HCT116 (cell line): ENCODE results near the gene UBASH3B. TPM values are rescaled to one million over a fixed set of nuclear protein-coding genes. Genes with fewer than 3 reads are reported as not detected.

Experiments used
- ATAC-seq: fragments of 200-7000 bp; cut with Tn5 transposase; 2 replicates; pipeline ENCODE4 v1.9.1; 2020; ENCODE audit warnings: mild to moderate bottlenecking, moderate library complexity
- BruUV-seq: library from RNA; stranded (reverse); fragments of 400-500 nt; replicated peaks from 2 replicates; lab custom pipeline; 2021; lab: Mats Ljungman, UMichigan
- CTCF ChIA-PET: fragments of 300-600 bp; sonication (Branson Sonifier 250); formaldehyde crosslinking; loops from one replicate; lab custom pipeline; 2021; ENCODE audit warnings: antibody characterized with exemption; lab: Charles Lee
- POLR2A ChIA-PET: fragments of 300-600, 350-600 bp; sonication (Branson Sonifier 250); formaldehyde crosslinking; loops from one replicate; lab custom pipeline; 2021; ENCODE audit warnings: antibody characterized with exemption; lab: Charles Lee
- RAD21 ChIA-PET, 2 experiments: fragments of 300-600 bp; sonication (Branson Sonifier 250); formaldehyde crosslinking; loops; one replicate each; lab custom pipeline; 2023; ENCODE audit warnings: low total read pairs in 2 of 2; ENCODE audit not compliant: uncharacterized antibody in 2 of 2, unreplicated experiment in 2 of 2, low non-redundant PET in 1 of 2; lab: Charles Lee
- DNase-seq: peaks from one replicate; pipeline ENCODE4 v3.0.0-alpha.2; 2010; ENCODE audit warnings: low read depth, low spot score
- H2AFZ ChIP-seq: fragments of 200-600 bp; shearing (Covaris generic), sonication (generic); 2 replicates; pipeline ENCODE4 v1.6.1; 2017; ENCODE audit warnings: low read depth, mixed run types, mixed read lengths, antibody characterized with exemption, low read length; ENCODE audit not compliant: poor library complexity, severe bottlenecking
- H3K27ac ChIP-seq: 2 replicates; pipeline ENCODE4 v1.5.1; 2012; ENCODE audit warnings: low read depth, low read length
- H3K27me3 ChIP-seq: fragments of 200-600 bp; sonication (generic); 2 replicates; pipeline ENCODE4 v1.6.1; 2016; ENCODE audit warnings: mixed run types, low read length, mixed read lengths; ENCODE audit not compliant: insufficient read depth
- H3K36me3 ChIP-seq, 2 experiments: fragments of 200-500 bp in 1 of 2; fragments of 200-600 bp in 1 of 2; sonication (Bioruptor generic) in 1 of 2; sonication (generic) in 1 of 2; 2 replicates each; pipeline versions ENCODE4 v1.5.1 to v1.6.1; 2014 to 2016; ENCODE audit warnings: low read length in 2 of 2, inconsistent platforms in 1 of 2, mixed read lengths in 1 of 2, mixed run types in 1 of 2; ENCODE audit not compliant: insufficient read depth in 2 of 2, control insufficient read depth in 1 of 2
- H3K4me1 ChIP-seq, 2 experiments: fragments of 200-600 bp in 1 of 2; sonication (generic) in 1 of 2; 2 replicates each; pipeline versions ENCODE4 v1.5.1 to v1.6.1; 2012 to 2017; ENCODE audit warnings: low read length in 2 of 2, inconsistent platforms in 1 of 2, mild to moderate bottlenecking in 1 of 2, mixed read lengths in 1 of 2, mixed run types in 1 of 2, moderate library complexity in 1 of 2; ENCODE audit not compliant: insufficient read depth in 2 of 2, control insufficient read depth in 1 of 2
- H3K4me2 ChIP-seq: fragments of 200-600 bp; sonication (generic); 2 replicates; pipeline ENCODE4 v1.6.1; 2017; ENCODE audit warnings: mixed run types, low read length, mixed read lengths
- H3K4me3 ChIP-seq, 2 experiments: fragments of 200-600 bp in 1 of 2; sonication (generic) in 1 of 2; replicated peaks in 1 of 2; 2 replicates each; pipeline ENCODE4 v1.5.1; 2011 to 2016; ENCODE audit warnings: low read length in 2 of 2, control low read depth in 1 of 2, low read depth in 1 of 2, mild to moderate bottlenecking in 1 of 2, mixed read lengths in 1 of 2, mixed run types in 1 of 2
- H3K79me2 ChIP-seq: fragments of 200-600 bp; sonication (generic); 2 replicates; pipeline ENCODE4 v1.6.1; 2017; ENCODE audit warnings: mild to moderate bottlenecking, mixed run types, low read length, moderate library complexity, mixed read lengths; ENCODE audit not compliant: insufficient read depth
- H3K9ac ChIP-seq: fragments of 200-600 bp; sonication (generic); 2 replicates; pipeline ENCODE4 v1.6.1; 2016; ENCODE audit warnings: low read length, mixed read lengths
- H3K9me2 ChIP-seq: fragments of 200-600 bp; sonication (generic), shearing (Covaris generic); 2 replicates; pipeline ENCODE4 v1.6.1; 2017; ENCODE audit warnings: mixed run types, mild to moderate bottlenecking, moderate library complexity; ENCODE audit not compliant: insufficient read depth
- H3K9me3 ChIP-seq, 2 experiments: fragments of 200-500 bp in 1 of 2; fragments of 200-600 bp in 1 of 2; sonication (Bioruptor generic) in 1 of 2; sonication (generic) in 1 of 2; 2 replicates each; pipeline ENCODE4 v1.6.1; 2014 to 2017; ENCODE audit warnings: low read length in 2 of 2, mixed read lengths in 2 of 2, inconsistent platforms in 1 of 2, low read depth in 1 of 2, mild to moderate bottlenecking in 1 of 2, mixed run types in 1 of 2, moderate library complexity in 1 of 2; ENCODE audit not compliant: control insufficient read depth in 1 of 2, insufficient read depth in 1 of 2
- H4K20me1 ChIP-seq: fragments of 200-600 bp; sonication (generic), shearing (Covaris generic); 2 replicates; pipeline ENCODE4 v1.6.1; 2017; ENCODE audit warnings: mixed run types, mild to moderate bottlenecking, moderate library complexity; ENCODE audit not compliant: insufficient read depth
- EGR1 ChIP-seq: IDR thresholded peaks from 2 replicates; pipeline ENCODE4 v1.6.1; 2012; ENCODE audit warnings: low read depth
- ELF1 ChIP-seq: IDR thresholded peaks from 2 replicates; pipeline ENCODE4 v1.6.1; 2012; ENCODE audit warnings: low read depth, borderline replicate concordance
- EZH2 ChIP-seq: fragments of 200-600 bp; sonication (generic); IDR thresholded peaks from 2 replicates; pipeline ENCODE4 v1.6.1; 2017; ENCODE audit warnings: antibody characterized with exemption, mixed run types
- EZH2phosphoT487 ChIP-seq: fragments of 200-600 bp; IDR thresholded peaks from 2 replicates; pipeline ENCODE4 v1.6.1; 2018; ENCODE audit warnings: antibody characterized with exemption, borderline replicate concordance
- FOSL1 ChIP-seq: IDR thresholded peaks from 2 replicates; pipeline ENCODE4 v1.6.1; 2012; ENCODE audit warnings: low read depth
- POLR2AphosphoS5 ChIP-seq: IDR thresholded peaks from 2 replicates; pipeline ENCODE4 v1.6.1; 2011; ENCODE audit warnings: mild to moderate bottlenecking, low read depth, low read length, moderate library complexity
- SIN3A ChIP-seq: IDR thresholded peaks from 2 replicates; pipeline ENCODE4 v1.6.1; 2012; ENCODE audit warnings: low read depth
- SP1 ChIP-seq: IDR thresholded peaks from 2 replicates; pipeline ENCODE4 v1.6.1; 2012; ENCODE audit warnings: low read depth
- SRF ChIP-seq: IDR thresholded peaks from 2 replicates; pipeline ENCODE4 v1.6.1; 2012; ENCODE audit warnings: low read depth
- TCF7L2 ChIP-seq: IDR thresholded peaks from 2 replicates; pipeline ENCODE4 v1.7.0; 2011; ENCODE audit warnings: borderline replicate concordance, inconsistent platforms; ENCODE audit not compliant: insufficient read depth, insufficient read length; ENCODE audit errors: extremely low read depth
- YY1 ChIP-seq: IDR thresholded peaks from 2 replicates; pipeline ENCODE4 v1.6.1; 2011; ENCODE audit warnings: low read length, low read depth, moderate library complexity, mild to moderate bottlenecking; ENCODE audit not compliant: insufficient replicate concordance; ENCODE audit errors: extremely low read depth
- intact Hi-C: fragments of 100-400 bp; cut with micrococcal nuclease; formaldehyde crosslinking; loops from 2 replicates; pipeline ENCODE4 v1.10.0; 2022
- total RNA-seq: library from RNA; stranded (reverse); gene quantifications from one replicate; pipeline ENCODE4 v1.2.1, GENCODE V29; 2021; ENCODE audit not compliant: unreplicated experiment
- TF ChIP-seq, protein P1 (sequence below): IDR thresholded peaks from 2 replicates; pipeline ENCODE4 v1.6.1; 2012
- TF ChIP-seq, protein P2 (sequence below): IDR thresholded peaks from 2 replicates; pipeline ENCODE4 v1.6.1; 2011; ENCODE audit warnings: mild to moderate bottlenecking, low read length, moderate library complexity; ENCODE audit not compliant: insufficient replicate concordance; ENCODE audit errors: extremely low read depth
- TF ChIP-seq, protein P3 (sequence below): IDR thresholded peaks from 2 replicates; pipeline ENCODE4 v1.6.1; 2012; ENCODE audit warnings: low read depth

Gene UBASH3B
- total RNA-seq, 1 experiment from 2014 or later: 40.3 TPM

DNA sequence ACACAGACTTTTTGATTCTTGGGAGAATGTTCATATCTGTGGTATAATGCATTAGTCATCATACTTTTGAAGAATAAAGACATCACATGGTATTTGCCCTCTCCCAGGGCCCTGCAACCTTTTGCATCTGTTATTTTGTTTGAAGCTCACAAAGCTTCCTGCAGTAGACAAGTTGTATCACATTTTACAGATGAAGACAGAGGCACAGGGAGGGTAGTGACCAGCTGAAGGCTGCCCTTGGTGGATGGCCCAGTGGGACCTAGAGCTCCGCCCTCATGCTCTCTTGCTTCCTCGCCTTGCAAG, 66.4 kb downstream of the UBASH3B start:
- H3K4me1 ChIP-seq: peaks cover 18 to 38% of the 10 kb centered on the region in 2 experiments
- no peak overlapping the region for H3K27ac ChIP-seq
- no TSS peak for BruUV-seq
- H4K20me1 ChIP-seq: no peaks in the 10 kb centered on the region
- ChIA-PET CTCF (no interaction called here), RAD21 (no interaction called here), POLR2A (interaction anchor here (1.2 kb wide), 1 partner anchor 10 kb away, joined by 3 read pairs; no protein-coding TSS in a partner anchor)
- H3K4me2 ChIP-seq: peak overlapping the region; percentile 53
- intact Hi-C loops: no loop called here
- H2AFZ ChIP-seq: no peak overlapping the region
- H3K9me3 ChIP-seq: no peaks in the 10 kb centered on the region
- no peak overlapping the region for H3K4me3 ChIP-seq
- DNase-seq: peak; percentile 16
- peaks cover 3% of the 10 kb centered on the region for H3K79me2 ChIP-seq
- no peaks in the 10 kb centered on the region for H3K27me3 ChIP-seq
- no peaks in the 10 kb centered on the region for H3K36me3 ChIP-seq
- H3K9me2 ChIP-seq: no peaks in the 10 kb centered on the region
- no peak overlapping the region for H3K9ac ChIP-seq
- peak; percentile 76 for ATAC-seq
- peak; percentile 40; the same call in 1 of the 2 replicates for TF ChIP-seq FOSL1
- no peak for TF ChIP-seq YY1
- no peak for TF ChIP-seq TCF7L2
- TF ChIP-seq SIN3A: no peak

DNA sequence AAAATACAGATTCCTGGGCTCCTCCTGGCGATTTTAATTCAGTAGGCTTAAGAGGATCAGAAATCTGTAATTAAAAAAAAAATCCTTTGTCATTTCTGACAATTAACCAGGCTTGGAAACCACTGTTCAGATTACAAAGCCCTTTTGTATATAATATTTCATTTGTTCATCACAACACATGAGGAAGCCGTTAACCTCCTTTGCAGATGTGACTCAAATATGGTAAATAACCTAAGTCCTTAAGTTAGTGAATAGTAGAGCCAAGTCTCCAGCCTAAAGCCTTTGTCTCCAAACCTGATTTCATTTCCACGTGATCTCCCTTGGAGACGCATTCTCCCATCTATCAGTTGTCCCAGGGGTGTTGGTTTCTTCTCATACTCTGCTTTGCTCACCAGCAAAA, 67.6 kb downstream of the UBASH3B start:
- BruUV-seq: no TSS peak
- Histone ChIP-seq H3K79me2 (peaks cover 3% of the 10 kb centered on the region), H3K4me2 (no peak overlapping the region), H3K4me1 (peaks cover 18 to 38% of the 10 kb centered on the region in 2 experiments), H3K27me3 (no peaks in the 10 kb centered on the region), H3K9me3 (no peaks in the 10 kb centered on the region), H2AFZ (no peak overlapping the region), H3K36me3 (no peaks in the 10 kb centered on the region), H3K27ac (no peak overlapping the region), H3K9me2 (no peaks in the 10 kb centered on the region), H3K9ac (no peak overlapping the region), H3K4me3 (no peak overlapping the region), H4K20me1 (no peaks in the 10 kb centered on the region)
- TF ChIP-seq FOSL1 (no peak), POLR2AphosphoS5 (no peak), SP1 (no peak), EZH2phosphoT487 (no peak), SIN3A (no peak), SRF (no peak), EGR1 (no peak), ELF1 (no peak), EZH2 (no peak)
- TF ChIP-seq, protein P1, sequence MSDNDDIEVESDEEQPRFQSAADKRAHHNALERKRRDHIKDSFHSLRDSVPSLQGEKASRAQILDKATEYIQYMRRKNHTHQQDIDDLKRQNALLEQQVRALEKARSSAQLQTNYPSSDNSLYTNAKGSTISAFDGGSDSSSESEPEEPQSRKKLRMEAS: no peak
- TF ChIP-seq, protein P2, sequence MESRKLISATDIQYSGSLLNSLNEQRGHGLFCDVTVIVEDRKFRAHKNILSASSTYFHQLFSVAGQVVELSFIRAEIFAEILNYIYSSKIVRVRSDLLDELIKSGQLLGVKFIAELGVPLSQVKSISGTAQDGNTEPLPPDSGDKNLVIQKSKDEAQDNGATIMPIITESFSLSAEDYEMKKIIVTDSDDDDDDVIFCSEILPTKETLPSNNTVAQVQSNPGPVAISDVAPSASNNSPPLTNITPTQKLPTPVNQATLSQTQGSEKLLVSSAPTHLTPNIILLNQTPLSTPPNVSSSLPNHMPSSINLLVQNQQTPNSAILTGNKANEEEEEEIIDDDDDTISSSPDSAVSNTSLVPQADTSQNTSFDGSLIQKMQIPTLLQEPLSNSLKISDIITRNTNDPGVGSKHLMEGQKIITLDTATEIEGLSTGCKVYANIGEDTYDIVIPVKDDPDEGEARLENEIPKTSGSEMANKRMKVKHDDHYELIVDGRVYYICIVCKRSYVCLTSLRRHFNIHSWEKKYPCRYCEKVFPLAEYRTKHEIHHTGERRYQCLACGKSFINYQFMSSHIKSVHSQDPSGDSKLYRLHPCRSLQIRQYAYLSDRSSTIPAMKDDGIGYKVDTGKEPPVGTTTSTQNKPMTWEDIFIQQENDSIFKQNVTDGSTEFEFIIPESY: no peak
- TF ChIP-seq, protein P3, sequence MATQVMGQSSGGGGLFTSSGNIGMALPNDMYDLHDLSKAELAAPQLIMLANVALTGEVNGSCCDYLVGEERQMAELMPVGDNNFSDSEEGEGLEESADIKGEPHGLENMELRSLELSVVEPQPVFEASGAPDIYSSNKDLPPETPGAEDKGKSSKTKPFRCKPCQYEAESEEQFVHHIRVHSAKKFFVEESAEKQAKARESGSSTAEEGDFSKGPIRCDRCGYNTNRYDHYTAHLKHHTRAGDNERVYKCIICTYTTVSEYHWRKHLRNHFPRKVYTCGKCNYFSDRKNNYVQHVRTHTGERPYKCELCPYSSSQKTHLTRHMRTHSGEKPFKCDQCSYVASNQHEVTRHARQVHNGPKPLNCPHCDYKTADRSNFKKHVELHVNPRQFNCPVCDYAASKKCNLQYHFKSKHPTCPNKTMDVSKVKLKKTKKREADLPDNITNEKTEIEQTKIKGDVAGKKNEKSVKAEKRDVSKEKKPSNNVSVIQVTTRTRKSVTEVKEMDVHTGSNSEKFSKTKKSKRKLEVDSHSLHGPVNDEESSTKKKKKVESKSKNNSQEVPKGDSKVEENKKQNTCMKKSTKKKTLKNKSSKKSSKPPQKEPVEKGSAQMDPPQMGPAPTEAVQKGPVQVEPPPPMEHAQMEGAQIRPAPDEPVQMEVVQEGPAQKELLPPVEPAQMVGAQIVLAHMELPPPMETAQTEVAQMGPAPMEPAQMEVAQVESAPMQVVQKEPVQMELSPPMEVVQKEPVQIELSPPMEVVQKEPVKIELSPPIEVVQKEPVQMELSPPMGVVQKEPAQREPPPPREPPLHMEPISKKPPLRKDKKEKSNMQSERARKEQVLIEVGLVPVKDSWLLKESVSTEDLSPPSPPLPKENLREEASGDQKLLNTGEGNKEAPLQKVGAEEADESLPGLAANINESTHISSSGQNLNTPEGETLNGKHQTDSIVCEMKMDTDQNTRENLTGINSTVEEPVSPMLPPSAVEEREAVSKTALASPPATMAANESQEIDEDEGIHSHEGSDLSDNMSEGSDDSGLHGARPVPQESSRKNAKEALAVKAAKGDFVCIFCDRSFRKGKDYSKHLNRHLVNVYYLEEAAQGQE: no peak
- CTCF ChIA-PET: no interaction called here
- intact Hi-C loops: no loop called here
- POLR2A ChIA-PET: no interaction called here
- no peak for ATAC-seq
- no peak for DNase-seq
- RAD21 ChIA-PET: no interaction called here
